ENCODE measurements around the gene EFCAB11.

EFCAB11 gene

DNA sequence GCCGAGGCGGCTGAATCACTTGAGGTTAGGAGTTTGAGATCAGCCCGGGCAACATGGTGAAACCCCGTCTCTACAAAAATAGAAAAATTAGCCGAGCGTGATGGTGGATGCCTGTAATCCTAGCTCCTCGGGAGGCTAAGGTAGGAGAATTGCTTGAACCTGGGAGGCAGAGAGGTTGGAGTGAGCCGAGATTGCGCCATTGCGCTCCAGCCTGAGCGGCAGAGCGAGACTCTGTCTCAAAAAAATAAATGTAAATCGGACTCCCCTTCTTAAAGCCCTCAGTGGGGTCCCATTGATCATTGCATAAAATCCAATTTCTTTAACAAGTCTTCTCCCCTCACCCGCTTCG, 2.1 kb upstream of the EFCAB11 start:
- FAIRE-seq, result no peak

DNA sequence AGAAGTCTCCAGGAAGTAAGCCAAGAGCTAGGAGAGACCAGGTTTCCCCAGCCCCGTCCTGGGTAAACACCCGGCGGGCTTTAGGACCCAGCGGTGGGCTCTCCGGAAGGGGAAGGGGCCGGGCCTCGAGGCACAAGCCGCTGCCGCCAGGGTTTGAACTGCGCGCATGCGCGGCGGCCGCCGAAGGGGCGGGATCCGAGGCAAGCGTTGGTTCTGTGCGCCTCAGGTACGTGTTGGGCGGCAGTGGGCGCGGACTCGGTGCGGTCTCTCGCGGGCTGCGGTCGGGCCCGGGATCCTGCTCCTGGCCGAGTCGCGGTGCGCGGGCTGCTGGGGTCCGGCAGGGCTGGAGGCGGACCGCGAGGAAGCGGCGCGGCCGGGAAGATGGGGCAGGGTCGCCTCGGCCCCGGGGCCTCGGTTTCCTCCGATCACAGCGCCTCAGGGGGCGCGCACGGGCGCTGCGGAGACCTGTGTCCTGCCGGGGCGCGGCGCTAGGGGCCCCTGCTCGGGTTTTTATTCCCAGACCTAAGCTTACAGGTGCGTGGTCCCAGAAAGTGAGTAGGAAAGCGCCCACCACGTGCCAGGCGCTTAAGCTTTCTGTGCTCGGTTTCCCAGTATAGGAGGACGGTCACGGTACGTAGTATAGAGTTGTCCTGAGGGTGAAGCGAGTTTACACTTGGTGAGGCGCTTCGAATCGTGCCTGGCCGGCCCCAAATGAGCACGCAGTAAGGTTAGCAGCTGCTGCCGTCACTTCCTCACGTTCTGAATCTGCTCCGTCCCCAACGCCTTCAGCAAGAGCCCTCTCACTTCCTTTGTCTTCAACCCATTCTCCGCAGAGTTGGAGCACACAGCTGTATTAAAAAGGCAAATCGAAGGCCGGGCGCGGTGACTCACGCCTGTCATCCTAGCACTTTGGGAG, 1.5 kb upstream of the EFCAB11 start, which contains the start of gene TDP1:
TDP1 (plus strand) TSS at position 183 of the 916 bp plus-strand sequence. CDS start 7,188 bp downstream, outside the sequence.
- FAIRE-seq, result no peak

DNA sequence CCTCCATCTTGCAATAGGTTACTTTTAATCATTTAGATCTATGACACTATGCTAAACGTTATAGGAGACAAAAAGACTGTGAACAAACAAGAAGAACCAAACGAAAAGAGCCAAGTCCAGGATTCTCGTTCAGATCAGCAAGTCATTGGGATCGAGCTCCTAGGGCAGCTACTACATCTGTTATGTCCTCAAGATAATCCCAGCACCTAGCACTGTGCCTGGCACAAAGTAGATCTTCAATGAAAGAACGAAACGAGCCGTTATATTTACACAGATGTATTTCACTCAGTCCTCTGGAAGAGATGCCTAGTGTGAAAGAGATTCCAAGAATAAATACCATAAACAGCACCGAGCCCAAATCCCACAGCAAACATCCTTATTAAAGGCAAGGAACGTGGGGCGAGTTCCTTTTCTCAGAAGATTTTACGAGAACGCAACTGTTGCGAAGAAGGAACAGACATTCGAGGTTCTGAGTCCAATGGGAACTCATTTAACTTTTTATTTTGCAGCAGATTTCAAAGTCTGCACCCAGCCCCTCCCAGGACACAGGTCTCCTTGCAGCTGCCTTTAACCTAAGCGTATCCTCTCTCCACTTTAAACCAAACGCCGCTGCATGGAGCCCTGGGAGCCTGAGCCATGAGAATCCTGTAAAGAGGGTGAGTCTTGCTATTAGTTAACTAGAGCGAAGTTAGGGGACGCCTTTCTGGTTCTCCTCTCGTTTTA, 653 bp upstream of the EFCAB11 start:
- no peak for FAIRE-seq

DNA sequence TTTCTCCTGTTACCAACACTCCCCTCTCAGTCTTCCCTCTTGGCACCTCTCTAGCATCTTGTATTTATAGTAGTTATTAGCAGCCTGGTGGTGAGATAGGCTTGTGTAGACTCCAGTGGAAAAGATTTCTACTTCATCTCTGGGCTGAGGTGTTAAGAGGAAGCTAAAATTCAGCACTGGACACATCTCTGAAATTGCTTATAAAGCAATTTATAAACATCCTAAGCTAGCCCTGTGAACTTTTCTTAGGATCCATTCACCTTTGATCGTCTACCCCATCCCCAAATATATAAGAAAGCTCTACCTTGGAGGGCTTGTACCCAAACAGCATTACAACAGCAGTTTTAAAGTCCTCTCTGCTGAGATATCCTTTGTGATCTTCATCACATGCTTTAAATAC, 928 bp downstream of the EFCAB11 start:
- FAIRE-seq, result no peak

DNA sequence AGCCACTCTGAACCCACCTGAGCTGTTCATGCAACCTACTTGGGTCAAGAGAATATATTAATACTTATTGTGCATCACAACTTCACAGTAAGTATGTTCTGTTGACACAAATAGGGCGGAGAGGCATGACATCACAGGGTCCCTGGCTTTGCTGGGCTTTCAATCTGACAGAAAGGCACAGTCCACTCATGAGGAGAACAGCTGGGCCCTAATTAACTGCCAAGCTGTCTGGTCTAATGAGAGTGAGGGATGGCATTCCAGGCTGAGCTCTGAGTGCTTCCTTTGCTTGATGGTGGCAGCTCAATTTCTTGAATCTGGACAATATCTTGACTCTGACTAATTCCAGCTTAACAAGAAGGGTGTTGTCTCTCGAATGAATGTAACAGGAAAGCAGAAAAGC, 2.0 kb downstream of the EFCAB11 start:
- no peak for FAIRE-seq

DNA sequence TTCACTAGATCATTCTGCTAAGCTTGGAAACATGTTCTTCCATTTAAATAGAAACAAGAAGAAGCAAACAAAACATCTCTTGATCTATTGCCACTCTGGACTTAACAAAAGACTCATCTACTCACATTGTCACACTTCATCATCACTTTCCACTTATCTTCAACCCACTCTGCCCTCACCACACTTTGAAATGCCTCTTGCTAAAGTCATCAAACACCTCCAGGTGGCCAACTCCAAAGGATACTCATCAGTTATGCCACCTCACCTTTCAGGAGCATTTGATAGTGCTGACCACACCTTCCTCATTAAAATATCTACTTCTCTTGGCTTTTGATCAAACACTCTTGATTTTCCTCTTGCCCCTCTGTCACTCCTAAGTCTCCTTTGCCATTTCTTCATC, 7.2 kb downstream of the EFCAB11 start:
- FAIRE-seq, result no peak

DNA sequence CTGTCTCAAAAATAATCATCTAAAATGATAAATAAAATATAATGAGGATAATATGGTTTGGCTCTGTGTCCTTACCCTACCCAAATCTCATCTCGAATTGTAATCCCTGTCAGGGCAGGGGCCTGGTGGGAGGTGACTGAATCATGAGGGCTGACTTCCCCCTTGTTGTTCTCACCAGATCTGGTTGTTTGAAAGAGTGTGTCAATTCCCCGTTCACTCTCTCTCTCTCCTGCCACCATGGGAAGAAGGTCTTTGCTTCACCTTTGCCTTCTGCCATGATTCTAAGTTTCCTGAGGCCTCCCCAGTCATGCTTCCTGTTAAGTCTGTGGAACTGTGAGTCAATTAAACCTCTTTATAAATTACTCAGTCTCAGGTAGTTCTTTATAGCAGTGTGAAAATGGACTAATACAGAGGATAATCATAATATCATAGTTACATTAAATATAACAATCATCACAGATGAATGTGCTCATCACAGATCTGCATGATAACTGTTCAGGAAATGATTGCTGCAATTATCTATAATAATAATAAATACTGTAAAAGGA, 12.6 kb downstream of the EFCAB11 start:
- FAIRE-seq, result no peak

DNA sequence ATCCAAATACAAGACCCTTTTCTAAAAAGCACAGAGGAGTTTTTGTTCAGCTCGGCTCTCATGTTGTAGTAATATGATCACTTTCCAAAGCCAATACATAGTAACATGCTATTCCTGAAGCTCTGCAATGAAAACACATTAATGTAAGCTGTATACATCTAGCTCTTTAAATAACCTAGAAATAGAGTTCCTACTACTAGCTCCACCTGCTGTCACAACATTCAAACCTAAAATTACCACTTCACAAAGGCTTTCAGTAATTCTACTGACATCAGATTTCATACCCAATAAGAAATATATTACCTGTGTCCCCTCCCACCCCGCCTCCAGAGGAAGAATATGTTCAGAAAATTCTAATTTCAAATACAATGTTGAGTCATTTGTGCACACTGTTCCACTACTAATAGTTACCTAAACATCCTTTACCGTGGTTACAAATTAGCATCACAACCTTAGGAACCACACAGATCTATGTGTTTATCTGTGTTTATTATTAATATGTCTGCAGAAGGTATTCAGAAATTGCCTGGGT, 17.8 kb downstream of the EFCAB11 start:
- peak; percentile 61 for FAIRE-seq

DNA sequence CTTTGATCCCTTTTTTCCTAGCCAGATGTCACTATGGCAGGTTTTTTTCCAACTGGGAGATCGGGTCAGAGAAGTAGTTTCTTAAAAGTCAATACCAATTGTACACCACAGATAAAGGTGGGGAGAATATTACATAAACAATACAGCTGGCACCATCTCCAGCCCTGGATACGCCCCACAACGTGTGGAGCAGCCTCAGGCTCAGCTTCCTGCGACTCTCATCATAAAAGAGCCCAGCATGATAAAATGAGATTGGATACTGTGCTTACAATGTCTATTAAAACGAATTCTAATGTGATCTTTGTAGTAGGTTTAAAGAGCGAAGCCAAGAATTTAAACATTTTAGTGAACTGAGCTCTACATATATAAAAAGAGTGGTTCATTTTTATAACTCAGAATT, 21.5 kb downstream of the EFCAB11 start:
- no peak for FAIRE-seq

DNA sequence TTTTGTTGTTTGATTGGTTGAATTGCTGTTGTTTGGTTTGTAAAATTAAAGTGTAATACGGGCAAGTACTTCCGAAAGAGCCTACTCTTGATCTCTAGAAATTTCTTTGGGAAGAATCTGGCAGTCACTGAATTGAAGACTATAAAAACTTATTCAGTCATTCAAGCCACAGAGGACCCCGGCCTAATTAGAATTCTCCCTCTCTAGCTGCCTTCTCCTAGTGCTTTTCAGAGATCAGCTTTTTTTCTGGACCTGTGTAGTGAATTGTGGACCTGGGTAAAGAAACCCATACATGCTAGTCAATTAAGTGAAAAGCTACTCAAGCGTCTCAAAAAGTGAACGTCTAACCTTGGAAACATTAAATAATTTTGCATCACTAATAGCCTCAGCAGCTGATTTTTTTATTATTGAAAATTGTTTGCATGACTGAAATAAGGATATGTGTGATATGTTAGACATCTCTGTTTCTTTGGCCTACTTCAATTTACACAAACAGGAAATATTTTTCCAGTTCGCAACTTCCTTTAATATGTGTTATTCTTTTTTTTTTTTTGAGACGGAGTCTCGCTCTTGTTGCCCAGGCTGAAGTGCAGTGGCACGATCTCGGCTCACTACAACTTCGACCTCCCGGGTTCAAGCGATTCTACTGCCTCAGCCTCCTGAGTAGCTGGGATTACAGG, 27.2 kb downstream of the EFCAB11 start:
- FAIRE-seq, result no peak

DNA sequence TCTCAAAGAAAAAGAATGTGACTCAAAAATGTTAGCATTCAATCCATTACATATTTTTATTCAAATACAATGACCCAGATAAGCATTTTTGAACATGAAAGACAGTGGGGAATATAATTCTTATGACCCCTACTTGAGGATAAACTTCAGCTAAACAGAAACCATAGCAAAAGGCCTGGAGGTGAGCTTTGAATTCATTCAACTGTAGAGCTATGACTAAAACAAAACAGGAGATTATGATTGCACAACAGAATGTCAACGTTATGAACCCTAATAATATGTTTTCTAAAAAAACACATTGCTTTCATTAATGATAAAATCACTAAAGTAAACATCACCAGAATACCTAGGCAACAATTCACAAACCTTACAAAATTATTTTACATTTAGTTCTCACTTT, 27.8 kb downstream of the EFCAB11 start:
- FAIRE-seq, result no peak

DNA sequence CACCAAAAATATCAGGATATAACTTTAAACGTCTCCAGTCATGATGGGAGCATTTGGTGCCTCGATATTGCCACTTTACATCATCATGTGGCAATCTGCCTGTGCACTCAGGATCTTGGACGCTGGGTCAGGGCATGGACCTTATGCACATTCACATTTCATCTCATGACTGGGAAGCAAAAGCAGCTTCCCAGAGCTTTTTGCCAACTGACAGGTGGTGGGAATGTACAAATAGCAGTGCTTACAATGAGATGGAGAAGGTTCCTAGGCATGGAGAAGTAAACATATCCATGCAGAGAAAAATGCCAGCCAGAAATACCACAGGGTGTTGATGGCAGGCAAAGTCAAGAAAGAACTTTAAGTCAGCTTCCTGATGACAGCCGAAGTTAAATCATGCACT, 30.3 kb downstream of the EFCAB11 start:
- no peak for FAIRE-seq

DNA sequence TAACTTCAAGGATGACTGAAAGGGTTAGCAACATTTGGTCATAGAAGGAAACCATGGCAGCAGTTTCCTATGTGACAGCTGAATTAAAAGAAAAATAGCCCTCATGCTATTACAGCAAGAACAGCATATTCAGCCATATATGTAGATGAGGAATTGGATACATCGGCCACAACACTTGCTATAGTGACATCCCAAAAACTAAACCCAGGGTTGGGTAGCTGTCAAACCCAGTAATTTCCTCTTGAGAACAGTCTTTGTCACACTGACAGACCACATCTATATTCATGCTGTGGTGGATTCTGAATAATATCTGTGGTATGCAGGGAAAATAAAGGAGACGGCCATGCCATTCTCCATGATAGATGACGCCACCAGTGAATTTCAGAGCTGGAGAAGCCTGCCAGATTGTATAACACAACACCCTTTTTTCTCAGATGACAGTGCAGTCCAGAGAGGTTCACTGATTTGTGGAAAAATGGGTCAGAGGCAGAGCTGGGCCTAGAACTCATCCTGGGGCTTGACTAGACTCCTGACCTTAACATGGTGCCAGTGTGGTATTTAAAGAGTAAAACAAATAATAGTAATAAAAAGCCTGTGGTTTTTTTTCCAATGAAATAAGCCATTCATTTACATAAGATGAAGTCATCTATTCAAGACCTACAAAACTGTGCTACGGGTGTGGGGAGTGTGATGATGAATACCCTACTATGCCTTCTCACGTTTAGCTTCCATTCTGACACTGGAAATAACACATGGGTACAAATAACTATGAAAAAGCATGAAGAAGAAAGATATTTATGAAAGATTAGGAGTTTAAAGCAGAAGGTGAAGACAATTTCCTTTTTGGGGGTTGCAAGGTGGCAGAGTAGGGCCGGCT, 32.3 kb downstream of the EFCAB11 start:
- no peak for FAIRE-seq

DNA sequence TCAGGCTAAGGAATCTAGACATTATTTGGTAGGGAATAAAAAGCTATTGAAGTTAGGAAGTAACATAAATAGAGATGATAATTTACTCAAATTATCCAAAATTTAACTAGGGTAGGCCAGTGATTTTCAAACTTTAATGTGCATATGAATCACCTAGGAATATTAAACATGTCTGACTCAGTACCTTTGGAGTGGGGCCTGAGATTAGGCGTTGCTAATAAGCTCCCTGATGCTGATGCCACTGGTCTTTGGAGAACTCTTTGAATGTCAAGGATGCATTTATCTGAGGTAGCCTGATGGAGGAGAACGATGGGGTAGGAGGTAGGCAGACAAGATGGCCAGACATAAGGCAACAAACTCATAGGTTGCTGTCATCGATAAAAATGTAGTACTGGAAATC, 33.2 kb downstream of the EFCAB11 start:
- FAIRE-seq, result no peak

DNA sequence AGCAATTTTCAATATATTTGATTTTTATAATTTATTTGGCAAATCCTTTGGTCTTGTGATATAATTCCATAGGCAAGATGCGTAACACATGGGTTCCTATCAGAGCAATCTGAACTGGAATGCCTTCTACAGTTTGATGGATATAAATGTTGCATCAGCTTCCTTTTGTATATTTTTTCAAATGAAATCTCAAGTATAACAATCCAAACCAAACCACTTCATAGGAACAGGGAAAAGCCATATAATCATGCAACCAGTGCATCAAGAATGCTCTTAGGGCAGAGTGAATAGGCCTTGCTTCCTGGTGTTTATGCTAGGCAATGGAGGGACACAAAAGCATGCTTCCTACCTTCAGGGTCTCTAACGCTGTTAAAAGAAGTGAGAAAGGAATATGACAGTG, 34.5 kb downstream of the EFCAB11 start:
- FAIRE-seq, result no peak

DNA sequence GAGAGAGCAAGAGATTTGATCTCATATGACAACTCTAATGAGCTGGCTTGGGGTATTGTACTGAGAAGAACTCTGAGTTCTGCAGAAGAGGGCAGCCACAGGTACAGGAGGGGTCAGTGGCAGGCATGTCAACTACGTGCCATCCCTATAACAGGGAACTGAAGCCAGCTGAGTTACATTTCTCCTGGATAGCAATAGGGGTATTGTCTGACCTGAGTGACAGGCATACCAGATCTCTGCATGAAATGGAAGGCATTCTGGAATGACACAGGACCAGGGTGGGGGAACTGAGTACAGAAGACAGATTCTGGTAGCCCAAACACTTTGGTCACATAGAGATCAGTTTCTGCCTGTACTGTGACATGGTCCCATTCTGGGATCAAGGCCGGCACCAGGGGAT, 35.8 kb downstream of the EFCAB11 start:
- FAIRE-seq, result no peak

DNA sequence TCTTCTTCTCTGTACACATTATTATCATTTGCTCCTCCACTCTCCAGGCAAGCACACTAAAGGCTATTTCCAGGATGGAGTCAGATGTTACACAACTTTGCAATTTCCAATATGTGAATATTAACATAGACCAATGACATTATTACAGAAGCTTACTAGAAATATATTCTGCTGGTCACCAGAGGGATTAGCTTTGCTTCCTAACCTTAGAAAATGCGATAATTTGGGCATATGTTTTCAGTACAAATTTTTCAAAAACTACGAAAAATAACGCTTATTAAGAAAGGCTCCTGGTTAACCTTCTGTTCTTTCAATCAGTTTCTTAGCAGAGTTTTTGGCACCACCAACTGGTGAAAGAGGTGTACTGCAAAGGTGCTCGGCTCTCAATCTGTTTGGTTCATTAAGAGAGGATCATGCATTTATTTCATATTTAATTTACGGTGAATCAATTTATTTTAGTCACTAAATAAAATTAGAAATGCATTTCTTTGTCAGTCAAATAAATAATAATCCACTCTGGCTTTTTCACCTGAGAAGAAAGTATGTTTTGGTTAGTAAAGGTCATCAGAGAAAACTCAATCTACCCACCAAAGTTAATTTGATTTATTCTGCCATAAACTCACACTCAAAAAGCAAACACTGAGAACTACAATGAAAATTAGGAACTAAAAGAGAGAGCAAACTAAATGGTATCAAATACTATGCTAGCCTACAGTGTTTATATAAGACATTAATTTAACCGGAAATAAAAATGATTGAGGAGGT, 39.2 kb downstream of the EFCAB11 start:
- FAIRE-seq, result peak; percentile 95

DNA sequence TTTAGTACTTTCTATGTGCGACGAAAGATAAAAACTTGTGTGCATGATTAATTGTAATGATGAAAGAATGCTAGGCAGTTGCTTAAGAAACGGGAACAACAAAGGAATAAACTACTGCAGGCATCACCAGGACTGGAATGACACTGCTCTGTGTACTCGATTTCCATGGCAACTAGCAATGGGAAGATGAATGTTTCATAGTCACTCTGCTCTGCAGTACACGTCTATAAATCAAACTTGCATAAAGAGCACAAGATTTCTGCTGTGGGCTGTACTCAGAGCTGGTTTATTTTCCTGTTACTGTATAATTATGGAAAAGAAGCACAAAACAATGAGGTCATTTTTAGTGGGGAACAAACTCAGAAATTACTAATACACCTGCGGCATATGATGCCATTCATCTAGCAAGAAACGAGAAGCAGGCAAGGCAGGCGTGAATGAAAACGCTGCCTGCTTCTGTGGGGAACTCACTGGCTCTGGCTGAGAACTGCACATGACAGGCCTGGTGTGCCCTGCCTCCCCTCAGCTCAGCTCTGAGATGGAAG, 41.8 kb downstream of the EFCAB11 start:
- no peak for FAIRE-seq

DNA sequence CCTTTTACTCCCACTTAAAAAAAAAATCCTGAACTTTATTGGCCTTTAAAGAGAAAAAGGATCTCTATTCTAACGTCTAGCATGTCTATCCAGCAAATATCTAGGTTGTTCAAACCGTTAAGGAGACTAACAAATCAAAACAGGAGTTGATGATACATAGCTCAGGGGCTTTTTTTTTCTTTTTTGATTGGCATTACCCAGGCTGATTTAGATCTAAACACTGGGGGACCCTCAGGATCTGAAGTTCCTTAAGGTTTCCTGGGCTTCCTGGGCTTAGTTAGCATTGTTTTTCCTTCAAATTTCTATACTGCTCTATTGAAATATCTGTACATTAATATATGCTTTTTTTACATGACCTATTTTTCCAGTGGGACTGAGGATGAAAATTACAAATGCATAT, 42.3 kb downstream of the EFCAB11 start:
- FAIRE-seq, result no peak

DNA sequence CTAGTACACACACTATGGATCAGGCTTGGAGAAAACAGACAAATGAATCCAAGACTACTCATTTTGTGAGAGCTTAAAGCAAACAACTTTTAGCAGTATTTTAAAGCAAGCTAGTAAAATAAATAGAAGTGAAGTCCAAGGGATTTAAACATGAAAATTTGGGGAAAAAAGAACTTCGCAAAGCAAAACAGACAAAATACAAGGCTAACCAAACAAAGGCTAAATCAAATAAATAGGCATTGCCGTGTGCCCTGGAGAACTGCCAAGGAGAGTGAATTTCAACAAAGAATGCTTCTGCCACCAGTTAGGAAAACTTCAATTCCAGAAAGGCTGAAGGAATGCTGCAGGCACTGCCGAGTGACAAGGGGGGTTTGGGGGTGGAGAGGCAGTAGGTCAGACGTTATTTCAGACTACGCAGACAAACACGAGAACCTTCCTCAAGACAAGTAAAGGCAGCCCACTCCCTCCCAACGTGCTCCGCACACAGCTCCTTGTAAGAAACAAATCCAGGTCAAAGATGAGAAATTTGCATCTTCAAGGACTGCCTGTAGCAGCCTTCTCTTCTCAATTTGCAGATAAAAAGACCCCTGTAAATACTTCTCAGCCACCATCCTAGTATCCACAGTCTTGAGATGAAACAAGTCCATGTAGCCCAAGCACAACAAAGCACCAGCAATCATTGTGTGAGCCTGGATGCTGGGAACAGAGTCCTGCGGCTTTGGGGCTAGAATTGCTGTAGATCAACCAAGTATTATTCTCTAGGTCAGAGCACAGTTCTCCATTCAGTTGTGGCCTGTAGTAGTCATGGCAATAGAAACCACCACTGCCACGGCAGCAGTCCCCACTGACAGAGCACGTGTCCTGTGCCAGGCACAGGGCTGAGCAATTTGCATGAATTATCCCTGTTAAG, 43.3 kb downstream of the EFCAB11 start:
- no peak for FAIRE-seq
